HUES6 (cell line): ENCODE results near the gene ATP2B3.

Experiments
- H3K27ac ChIP-seq: 2 replicates; pipeline ENCODE4 v1.7.0; 2013; ENCODE audit warnings: low read depth, mild to moderate bottlenecking, low read length, inconsistent platforms
- H3K27me3 ChIP-seq: 2 replicates; pipeline ENCODE4 v1.6.1; 2013; ENCODE audit warnings: low read length; ENCODE audit not compliant: control insufficient read depth, insufficient read depth
- H3K36me3 ChIP-seq: 2 replicates; pipeline ENCODE4 v1.6.1; 2013; ENCODE audit warnings: low read length; ENCODE audit not compliant: control insufficient read depth, insufficient read depth
- H3K4me1 ChIP-seq: 2 replicates; pipeline ENCODE4 v1.6.1; 2013; ENCODE audit warnings: low read length; ENCODE audit not compliant: control insufficient read depth, insufficient read depth
- H3K4me3 ChIP-seq: 2 replicates; pipeline ENCODE4 v1.5.1; 2013; ENCODE audit warnings: low read depth, low read length
- H3K9ac ChIP-seq: one replicate; pipeline ENCODE4 v1.6.1; 2013; ENCODE audit warnings: mild to moderate bottlenecking, low read length
- H3K9me3 ChIP-seq: 2 replicates; pipeline ENCODE4 v1.6.1; 2013; ENCODE audit warnings: low read depth, low read length; ENCODE audit not compliant: control insufficient read depth, insufficient read depth

Gene ATP2B3

GRCh38 chrX:153509592-153509991 lies 7.8 kb upstream of the ATP2B3 start:
- Histone ChIP-seq H3K27me3 (peaks cover 7% of the 10 kb centered on the region; the same call in 1 of the 2 replicates), H3K4me1 (no peaks in the 10 kb centered on the region), H3K27ac (no peak overlapping the region), H3K4me3 (no peak overlapping the region), H3K9me3 (peaks cover 38% of the 10 kb centered on the region; the same call in 1 of the 2 replicates), H3K9ac (no peak overlapping the region), H3K36me3 (no peaks in the 10 kb centered on the region)

- no peak overlapping the region for H3K9ac ChIP-seq
- no peaks in the 10 kb centered on the region for H3K4me1 ChIP-seq
- no peak overlapping the region for H3K27ac ChIP-seq
- H3K9me3 ChIP-seq, result peaks cover 34% of the 10 kb centered on the region; the same call in 1 of the 2 replicates
- no peak overlapping the region for H3K4me3 ChIP-seq
- no peaks in the 10 kb centered on the region for H3K36me3 ChIP-seq
- H3K27me3 ChIP-seq, result peaks cover 15% of the 10 kb centered on the region; the same call in 1 of the 2 replicates
These were observed 7.1 kb upstream of the ATP2B3 start for GRCh38 chrX:153510383-153510782.

GRCh38 chrX:153511784-153512500 lies 5.5 kb upstream of the ATP2B3 start:
- Histone ChIP-seq H3K27ac (no peak overlapping the region), H3K9ac (no peak overlapping the region), H3K9me3 (peaks cover 37% of the 10 kb centered on the region; the same call in 1 of the 2 replicates)

GRCh38 chrX:153512501-153512893 lies 4.9 kb upstream of the ATP2B3 start:
- no peak overlapping the region for H3K4me3 ChIP-seq
- no peak overlapping the region for H3K27ac ChIP-seq
- H3K9me3 ChIP-seq, result peaks cover 34% of the 10 kb centered on the region; the same call in 1 of the 2 replicates
- no peaks in the 10 kb centered on the region for H3K4me1 ChIP-seq
- H3K27me3 ChIP-seq, result peaks cover 36% of the 10 kb centered on the region
- H3K9ac ChIP-seq, result no peak overlapping the region
- no peaks in the 10 kb centered on the region for H3K36me3 ChIP-seq

More at GRCh38 chrX:153511784-153512500, 5.5 kb upstream of the ATP2B3 start:
- H3K4me1 ChIP-seq, result no peaks in the 10 kb centered on the region
- no peaks in the 10 kb centered on the region for H3K36me3 ChIP-seq
- peaks cover 30% of the 10 kb centered on the region for H3K27me3 ChIP-seq
- no peak overlapping the region for H3K4me3 ChIP-seq

GRCh38 chrX:153513265-153513664 lies 4.2 kb upstream of the ATP2B3 start:
- H3K4me3 ChIP-seq, result no peak overlapping the region
- H3K27ac ChIP-seq, result no peak overlapping the region
- H3K9me3 ChIP-seq, result peaks cover 34% of the 10 kb centered on the region; the same call in 1 of the 2 replicates
- no peaks in the 10 kb centered on the region for H3K4me1 ChIP-seq
- H3K27me3 ChIP-seq, result peaks cover 43% of the 10 kb centered on the region
- no peaks in the 10 kb centered on the region for H3K36me3 ChIP-seq
- H3K9ac ChIP-seq, result no peak overlapping the region

- H3K4me1 ChIP-seq, result no peaks in the 10 kb centered on the region
- H3K27me3 ChIP-seq, result peaks cover 53% of the 10 kb centered on the region
- H3K27ac ChIP-seq, result no peak overlapping the region
- H3K4me3 ChIP-seq, result no peak overlapping the region
- H3K9ac ChIP-seq, result no peak overlapping the region
- peaks cover 33% of the 10 kb centered on the region; the same call in 1 of the 2 replicates for H3K9me3 ChIP-seq
- no peaks in the 10 kb centered on the region for H3K36me3 ChIP-seq
These were observed 3.2 kb upstream of the ATP2B3 start for GRCh38 chrX:153514259-153514658.

GRCh38 chrX:153515435-153515834 lies 2.0 kb upstream of the ATP2B3 start:
- no peaks in the 10 kb centered on the region for H3K36me3 ChIP-seq
- H3K27ac ChIP-seq, result no peak overlapping the region
- H3K4me3 ChIP-seq, result no peak overlapping the region
- peaks cover 33% of the 10 kb centered on the region; the same call in 1 of the 2 replicates for H3K9me3 ChIP-seq
- H3K9ac ChIP-seq, result no peak overlapping the region
- no peaks in the 10 kb centered on the region for H3K4me1 ChIP-seq
- peaks cover 65% of the 10 kb centered on the region for H3K27me3 ChIP-seq

- Histone ChIP-seq H3K9me3 (peaks cover 34% of the 10 kb centered on the region; the same call in 1 of the 2 replicates), H3K27ac (no peak overlapping the region), H3K4me1 (no peaks in the 10 kb centered on the region), H3K36me3 (no peaks in the 10 kb centered on the region), H3K27me3 (peaks cover 72% of the 10 kb centered on the region), H3K4me3 (no peak overlapping the region), H3K9ac (no peak overlapping the region)
These were observed 1.4 kb upstream of the ATP2B3 start for GRCh38 chrX:153516073-153516472.

GRCh38 chrX:153517946-153518834 lies 748 bp downstream of the ATP2B3 start:
- Histone ChIP-seq H3K9me3 (peaks cover 30% of the 10 kb centered on the region; the same call in 1 of the 2 replicates), H3K4me3 (peak overlapping the region; percentile 56), H3K27me3 (peaks cover 83% of the 10 kb centered on the region), H3K27ac (no peak overlapping the region), H3K36me3 (no peaks in the 10 kb centered on the region), H3K4me1 (no peaks in the 10 kb centered on the region), H3K9ac (no peak overlapping the region)

- Histone ChIP-seq H3K9me3 (peaks cover 24% of the 10 kb centered on the region; the same call in 1 of the 2 replicates), H3K9ac (no peak overlapping the region), H3K4me3 (no peak overlapping the region), H3K27me3 (peaks cover 75% of the 10 kb centered on the region), H3K27ac (no peak overlapping the region), H3K36me3 (no peaks in the 10 kb centered on the region), H3K4me1 (no peaks in the 10 kb centered on the region)
These were observed 2.3 kb downstream of the ATP2B3 start for GRCh38 chrX:153519569-153520286.
